BJ (cell line): ENCODE data around the gene ZNF460. TPM values are rescaled to one million over a fixed set of nuclear protein-coding genes. Genes with fewer than 3 reads are reported as not detected.

Source experiments
- CTCF ChIA-PET: fragments of 350-600 bp; formaldehyde crosslinking; extraction: SDS; loops from one replicate; lab custom pipeline; 2021; ENCODE audit warnings: antibody characterized with exemption, inconsistent platforms; lab: Yijun Ruan, JAX
- POLR2A ChIA-PET: fragments of 300-600 bp; sonication (Branson Sonifier 250); formaldehyde crosslinking; extraction: SDS; loops from one replicate; lab custom pipeline; 2021; ENCODE audit warnings: antibody characterized with exemption; lab: Charles Lee
- DNase-seq: peaks from one replicate; pipeline ENCODE4 v3.0.0-alpha.2; 2011; ENCODE audit warnings: low read depth
- H3K27me3 ChIP-seq: 2 replicates; pipeline ENCODE4 v1.6.0; 2011; ENCODE audit warnings: low read length; ENCODE audit not compliant: control insufficient read depth, insufficient read depth
- H3K36me3 ChIP-seq: 2 replicates; pipeline ENCODE4 v1.5.1; 2011; ENCODE audit warnings: low read length; ENCODE audit not compliant: control insufficient read depth, insufficient read depth
- H3K4me3 ChIP-seq: 2 replicates; pipeline ENCODE4 v1.5.1; 2011; ENCODE audit warnings: low read depth, mild to moderate bottlenecking, control low read depth, low read length
- CTCF ChIP-seq: IDR thresholded peaks from 2 replicates; pipeline ENCODE4 v1.5.1; 2011; ENCODE audit warnings: low read depth, mild to moderate bottlenecking, control low read depth, inconsistent platforms, low read length, moderate library complexity; ENCODE audit not compliant: insufficient read depth
- polyA plus RNA-seq: library from polyadenylated mRNA; depleted of rRNA; stranded (reverse); fragments of >200 nt; gene quantifications from 2 replicates; pipeline ENCODE4 v1.2.3, GENCODE V29; 2011

The ZNF460 gene
- polyA plus RNA-seq, 1 experiment: 11.7 TPM

DNA sequence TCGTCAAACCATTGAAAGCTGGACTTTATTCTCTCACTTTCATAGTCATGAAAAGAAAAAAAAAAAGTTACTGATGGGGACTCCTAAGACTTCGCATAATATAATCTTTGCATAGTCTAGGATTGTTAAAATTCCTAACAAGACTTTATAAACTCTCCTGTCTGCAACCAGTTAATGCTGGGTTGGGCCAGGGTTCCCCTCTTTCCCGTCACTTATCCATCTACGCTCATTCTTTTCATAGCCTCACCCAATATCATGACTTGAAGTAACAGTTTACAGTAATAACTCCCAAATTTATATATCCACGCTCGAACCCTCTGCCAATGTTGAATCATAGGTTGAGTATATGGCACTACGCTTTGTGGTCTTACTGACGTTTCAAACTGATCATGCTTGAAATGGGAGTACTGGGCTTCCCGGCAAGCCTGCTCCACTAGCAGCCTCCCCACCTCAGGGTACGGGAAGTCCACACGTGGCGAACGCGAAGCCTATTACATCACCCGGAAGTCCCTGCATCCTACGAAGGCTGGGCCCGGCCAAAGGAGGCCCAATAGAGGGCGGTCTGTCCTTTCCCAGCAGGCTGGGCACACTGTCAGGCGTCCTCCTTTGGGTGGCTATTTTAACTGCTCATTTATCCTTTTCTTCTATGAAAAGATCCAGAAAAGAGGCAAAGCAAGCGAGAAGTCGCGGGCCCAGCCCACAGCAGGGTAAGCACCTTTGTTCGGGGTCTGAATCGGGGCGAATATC lies 694 bp upstream of the ZNF460 start:
- Histone ChIP-seq H3K27me3 (no peaks in the 10 kb centered on the region), H3K4me3 (peak overlapping the region; percentile 84), H3K36me3 (peaks cover 8% of the 10 kb centered on the region)
- CTCF ChIA-PET: no interaction called here
- peak; percentile 33 for TF ChIP-seq CTCF
- peak; percentile 74 for DNase-seq
- POLR2A ChIA-PET: no interaction called here

- DNase-seq: no peak
- POLR2A ChIA-PET: no interaction called here
- peak overlapping the region; percentile 84 for H3K4me3 ChIP-seq
- no peak for TF ChIP-seq CTCF
- peaks cover 13% of the 10 kb centered on the region for H3K36me3 ChIP-seq
- no peaks in the 10 kb centered on the region for H3K27me3 ChIP-seq
- CTCF ChIA-PET: no interaction called here
Measured at GRCh38 chr19:57280962-57281400, 696 bp downstream of the ZNF460 start.

DNA sequence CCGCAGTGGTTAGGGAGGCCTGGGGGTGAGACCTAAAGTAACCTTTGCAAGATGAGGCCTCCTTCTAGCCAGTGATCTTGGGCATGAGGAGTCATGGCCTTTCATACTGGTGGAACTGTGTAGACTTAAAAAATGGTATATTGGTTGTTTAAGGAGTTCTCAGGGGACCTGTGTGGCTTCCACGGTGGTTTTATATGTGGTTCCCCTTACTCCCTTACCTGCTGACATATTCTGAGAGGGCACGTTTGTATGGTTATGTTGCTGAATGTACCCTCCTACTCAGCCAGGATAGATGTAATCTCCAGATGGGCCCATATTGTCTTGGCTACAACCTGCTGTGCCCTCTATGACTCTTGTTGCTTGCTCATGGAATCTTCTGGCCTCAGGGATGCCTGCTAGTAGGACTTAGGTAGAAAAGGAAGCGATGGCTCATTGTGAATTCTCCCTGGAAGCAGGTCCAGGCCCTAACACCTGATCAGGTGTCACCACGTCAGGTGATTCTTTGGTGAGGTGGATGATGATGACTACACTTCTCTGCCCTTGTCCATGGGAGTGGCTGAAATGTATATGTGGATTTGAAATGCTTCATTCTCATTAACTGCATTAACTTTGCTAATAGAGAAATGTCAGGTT lies 1.8 kb downstream of the ZNF460 start:
- no peaks in the 10 kb centered on the region for H3K27me3 ChIP-seq
- TF ChIP-seq CTCF: no peak
- ChIA-PET POLR2A (no interaction called here), CTCF (no interaction called here)
- DNase-seq: no peak
- peaks cover 15% of the 10 kb centered on the region for H3K36me3 ChIP-seq
- H3K4me3 ChIP-seq: 0 out of 2 replicates have a peak overlapping the region, but pooled peaks have one; percentile 7

- no peak for TF ChIP-seq CTCF
- no peaks in the 10 kb centered on the region for H3K27me3 ChIP-seq
- CTCF ChIA-PET: no interaction called here
- no peak overlapping the region for H3K4me3 ChIP-seq
- peaks cover 40% of the 10 kb centered on the region for H3K36me3 ChIP-seq
- POLR2A ChIA-PET: interaction anchor here (0.7 kb wide), 1 partner anchor 14 kb away, joined by 3 read pairs; no protein-coding TSS in a partner anchor
- no peak for DNase-seq
Measured at GRCh38 chr19:57288373-57288772, 8.1 kb downstream of the ZNF460 start.

- peaks cover 30% of the 10 kb centered on the region for H3K36me3 ChIP-seq
- POLR2A ChIA-PET: no interaction called here
- TF ChIP-seq CTCF: no peak
- H3K27me3 ChIP-seq: no peaks in the 10 kb centered on the region
- no peak overlapping the region for H3K4me3 ChIP-seq
- CTCF ChIA-PET: no interaction called here
- DNase-seq: no peak
Measured at GRCh38 chr19:57290970-57291369, 10.7 kb downstream of the ZNF460 start.
